ENCODE results near the gene IFNL3.

The IFNL3 gene

DNA sequence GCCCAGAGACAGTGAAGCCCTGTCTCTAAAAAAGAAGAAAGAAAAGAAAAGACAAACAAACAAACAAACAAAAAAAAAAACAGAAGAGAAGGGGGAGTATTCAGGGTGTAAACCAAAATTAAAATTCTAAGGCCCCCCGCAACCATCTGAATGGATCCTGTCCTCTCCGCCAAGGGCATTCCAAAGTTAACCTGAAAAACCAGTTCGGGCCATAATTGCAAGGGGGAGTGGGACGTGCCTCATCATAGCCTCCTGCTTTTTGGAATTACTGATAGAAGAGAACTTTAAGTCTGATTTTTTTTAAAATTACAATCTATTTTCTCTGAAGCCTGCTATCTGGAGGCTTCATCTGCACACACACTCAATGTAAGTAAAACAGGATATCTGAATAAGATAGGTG lies 17.7 kb upstream of the IFNL3 start:
- TF ChIP-seq, protein P1, sequence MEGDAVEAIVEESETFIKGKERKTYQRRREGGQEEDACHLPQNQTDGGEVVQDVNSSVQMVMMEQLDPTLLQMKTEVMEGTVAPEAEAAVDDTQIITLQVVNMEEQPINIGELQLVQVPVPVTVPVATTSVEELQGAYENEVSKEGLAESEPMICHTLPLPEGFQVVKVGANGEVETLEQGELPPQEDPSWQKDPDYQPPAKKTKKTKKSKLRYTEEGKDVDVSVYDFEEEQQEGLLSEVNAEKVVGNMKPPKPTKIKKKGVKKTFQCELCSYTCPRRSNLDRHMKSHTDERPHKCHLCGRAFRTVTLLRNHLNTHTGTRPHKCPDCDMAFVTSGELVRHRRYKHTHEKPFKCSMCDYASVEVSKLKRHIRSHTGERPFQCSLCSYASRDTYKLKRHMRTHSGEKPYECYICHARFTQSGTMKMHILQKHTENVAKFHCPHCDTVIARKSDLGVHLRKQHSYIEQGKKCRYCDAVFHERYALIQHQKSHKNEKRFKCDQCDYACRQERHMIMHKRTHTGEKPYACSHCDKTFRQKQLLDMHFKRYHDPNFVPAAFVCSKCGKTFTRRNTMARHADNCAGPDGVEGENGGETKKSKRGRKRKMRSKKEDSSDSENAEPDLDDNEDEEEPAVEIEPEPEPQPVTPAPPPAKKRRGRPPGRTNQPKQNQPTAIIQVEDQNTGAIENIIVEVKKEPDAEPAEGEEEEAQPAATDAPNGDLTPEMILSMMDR (IDR thresholded peaks at IDR 0.05; ENCODE audit: insufficient read depth, low read depth, low read length, missing control alignments) = no peak
- no peak overlapping the region for H3K4me3 ChIP-seq (ENCODE audit: low read depth, low read length)
- DNase-seq (ENCODE audit: low read depth) = no peak

DNA sequence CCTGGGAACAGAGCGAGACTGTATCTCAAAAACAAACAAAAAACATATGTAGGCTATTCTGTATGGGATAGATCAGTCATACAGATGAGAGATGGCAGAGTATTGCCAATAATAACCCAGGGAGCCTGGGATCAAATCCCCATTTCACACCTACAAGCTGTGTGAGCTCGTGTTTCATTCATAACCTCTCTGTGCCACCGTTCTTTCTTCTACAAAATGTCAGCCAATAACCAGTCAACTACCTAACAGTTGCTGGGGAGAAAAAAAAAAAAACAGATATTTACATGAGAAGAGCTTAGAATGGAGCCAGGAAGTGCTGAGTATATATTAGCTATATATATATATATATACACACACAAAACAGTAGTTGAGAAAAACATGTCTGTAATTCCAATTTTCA lies 16.9 kb upstream of the IFNL3 start:
- TF ChIP-seq, protein P1 (IDR thresholded peaks at IDR 0.05; ENCODE audit: insufficient read depth, low read depth, low read length, missing control alignments) = no peak
- no peak overlapping the region for H3K4me3 ChIP-seq (ENCODE audit: low read depth, low read length)
- DNase-seq (ENCODE audit: low read depth) = no peak

- DNase-seq (ENCODE audit: low read depth) = no peak
- TF ChIP-seq, protein P1 (IDR thresholded peaks at IDR 0.05; ENCODE audit: insufficient read depth, low read depth, low read length, missing control alignments) = no peak
- H3K4me3 ChIP-seq (ENCODE audit: low read depth, low read length) = no peak overlapping the region
These were observed 12.4 kb upstream of the IFNL3 start for GRCh38 chr19:39257227-39257626.

DNA sequence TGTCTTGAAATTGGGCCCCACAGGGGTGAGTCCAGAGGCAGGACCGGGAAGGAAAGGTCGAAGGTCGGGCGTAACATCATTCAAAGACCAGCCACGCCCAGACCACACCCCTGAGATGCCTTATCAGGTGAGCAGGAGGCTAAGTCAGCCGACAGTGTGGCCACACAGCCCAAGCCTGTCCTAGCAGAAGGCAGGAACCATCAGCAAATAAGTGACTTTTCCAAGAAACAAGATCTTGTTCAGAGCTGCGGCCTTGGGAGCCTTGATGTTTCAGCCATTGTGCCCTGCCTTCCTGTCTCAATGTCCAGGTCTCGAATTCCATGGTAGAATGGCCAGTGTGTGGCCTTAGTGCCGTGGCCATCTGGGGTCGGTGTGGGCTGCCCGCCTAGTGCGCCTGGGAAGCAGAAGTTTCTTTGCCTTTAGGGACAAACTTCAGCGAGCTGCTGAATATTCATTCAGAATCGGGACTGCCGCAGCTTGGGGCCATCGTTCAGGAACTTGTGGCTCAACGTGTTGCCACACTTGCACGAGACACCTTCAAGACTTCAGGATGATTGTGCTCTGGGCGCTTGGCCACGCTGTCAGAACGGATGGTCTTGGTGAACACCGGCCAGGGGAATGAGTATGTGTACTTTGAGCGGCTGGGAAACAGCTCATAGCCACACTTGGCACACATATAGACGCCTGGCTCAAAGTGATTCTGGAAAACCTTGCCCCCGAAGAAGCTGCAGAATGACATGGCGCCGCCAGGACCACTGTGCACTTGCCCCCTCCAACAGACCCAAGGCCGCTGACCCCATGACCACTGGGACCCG lies 9.9 kb upstream of the IFNL3 start:
- TF ChIP-seq, protein P1 (IDR thresholded peaks at IDR 0.05; ENCODE audit: insufficient read depth, low read depth, low read length, missing control alignments) = no peak
- no peak for DNase-seq (ENCODE audit: low read depth)
- no peak overlapping the region for H3K4me3 ChIP-seq (ENCODE audit: low read depth, low read length)

GRCh38 chr19:39253374-39254149 lies 8.8 kb upstream of the IFNL3 start:
- no peak overlapping the region for H3K4me3 ChIP-seq (ENCODE audit: low read depth, low read length)
- DNase-seq (ENCODE audit: low read depth) = no peak
- TF ChIP-seq, protein P1 (IDR thresholded peaks at IDR 0.05; ENCODE audit: insufficient read depth, low read depth, low read length, missing control alignments) = no peak

GRCh38 chr19:39252458-39252857 lies 7.7 kb upstream of the IFNL3 start:
- H3K4me3 ChIP-seq (ENCODE audit: low read depth, low read length) = no peak overlapping the region
- DNase-seq (ENCODE audit: low read depth) = no peak
- TF ChIP-seq, protein P1 (IDR thresholded peaks at IDR 0.05; ENCODE audit: insufficient read depth, low read depth, low read length, missing control alignments) = no peak

Measured in GM12865 (cell line).